Right lobe of liver (tissue), 4 donors: ENCODE data around the gene LRRC7.

Experiments used
- CTCF ChIP-seq, 4 donors: fragments of 200-600 bp in 3 of 4; fragments of 450-650 bp in 1 of 4; IDR thresholded peaks; one replicate each; pipeline versions ENCODE4 v1.5.1 to v1.8.0; 2016 to 2022; ENCODE audit warnings: antibody characterized with exemption in 4 of 4, mild to moderate bottlenecking in 2 of 4
- POLR2A ChIP-seq: fragments of 450-650 bp; IDR thresholded peaks from one replicate; pipeline ENCODE4 v1.6.1; 2017; ENCODE audit warnings: antibody characterized with exemption, mild to moderate bottlenecking
- donor health status: DM: no; HTN: no; CAD: no.
- donor health status: DM: no; HTN: no; CAD: no.
- donor health status: DM: no; HTN: yes; CAD: no.

DNA sequence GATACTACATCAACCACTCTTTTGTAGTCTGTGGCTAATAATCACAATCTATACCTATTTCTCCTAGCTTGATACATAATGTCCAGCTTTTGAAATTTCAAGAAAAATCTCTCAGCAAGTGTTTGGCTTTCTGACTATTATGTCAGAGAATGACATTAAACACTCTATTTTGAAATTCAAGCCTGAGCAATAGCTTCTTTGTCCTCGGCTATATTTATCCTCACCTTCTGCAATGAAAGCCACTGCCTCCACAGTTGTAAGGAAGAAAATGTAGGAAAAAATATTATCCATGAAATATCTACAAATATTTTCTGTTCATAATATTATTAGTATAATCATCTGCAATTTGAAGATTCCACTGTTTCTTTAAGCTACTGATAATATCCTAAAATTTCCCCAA lies 22.1 kb downstream of the LRRC7 start:
- TF ChIP-seq POLR2A (no peak), CTCF (IDR thresholded peaks at IDR 0.05) (no peak)
